NCI-H446 treated with DMSO at 0.1 percent for 48 hours (cell line): Measurements from ENCODE around the gene PACC1.

Source experiments
- DNase-seq: peaks from one replicate; lab custom pipeline; 2025; lab: John Stamatoyannopoulos, UW

PACC1 gene

DNA sequence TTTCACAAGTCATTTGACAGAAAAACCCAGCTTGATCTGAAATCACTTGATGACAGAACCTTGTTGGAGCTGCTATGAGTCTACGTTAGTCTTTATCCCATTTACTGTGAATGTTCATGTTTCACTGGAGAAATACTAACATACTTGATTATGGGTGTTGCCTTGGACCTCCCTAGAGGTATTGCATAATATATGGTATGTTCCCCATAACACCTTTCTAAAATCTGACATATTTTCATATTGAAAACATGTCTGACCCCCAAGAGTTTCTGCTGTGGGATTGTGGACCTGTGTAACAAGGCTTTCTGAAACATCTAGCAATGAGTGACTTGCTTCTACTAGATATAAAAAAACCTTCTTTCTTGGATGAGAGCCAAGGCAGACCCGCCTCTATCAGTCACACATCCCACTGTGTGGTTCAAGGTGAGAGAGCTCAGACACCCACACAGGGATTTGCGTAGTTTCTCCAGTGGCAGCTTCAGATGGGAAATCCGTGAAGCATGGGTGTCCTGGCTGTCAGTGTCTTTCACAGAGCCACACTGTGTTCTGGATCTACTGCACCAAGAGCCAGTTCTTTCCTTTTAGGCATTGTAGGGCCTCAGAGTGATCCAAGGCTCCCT is 22.6 kb upstream of the PACC1 start:
- DNase-seq, result no peak

DNA sequence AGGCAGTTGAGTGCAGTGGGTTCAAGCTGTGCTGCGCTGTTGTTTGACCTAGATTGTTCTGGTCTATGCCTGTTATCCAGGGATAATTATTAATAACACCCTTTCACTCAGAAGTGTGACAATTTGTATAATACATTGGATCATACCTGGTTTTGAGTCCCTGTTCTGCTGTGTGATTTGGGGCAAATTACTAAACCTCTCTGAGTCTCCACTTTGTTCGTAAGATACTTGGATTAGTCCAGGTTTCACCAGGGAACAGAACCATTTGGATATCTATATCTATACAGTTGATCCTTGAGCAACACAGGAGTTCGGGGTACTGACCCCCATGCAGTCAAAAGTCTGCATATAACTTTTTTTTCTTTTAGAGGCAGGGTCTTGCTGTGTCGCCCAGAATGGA is 20.3 kb upstream of the PACC1 start:
- no peak for DNase-seq

DNA sequence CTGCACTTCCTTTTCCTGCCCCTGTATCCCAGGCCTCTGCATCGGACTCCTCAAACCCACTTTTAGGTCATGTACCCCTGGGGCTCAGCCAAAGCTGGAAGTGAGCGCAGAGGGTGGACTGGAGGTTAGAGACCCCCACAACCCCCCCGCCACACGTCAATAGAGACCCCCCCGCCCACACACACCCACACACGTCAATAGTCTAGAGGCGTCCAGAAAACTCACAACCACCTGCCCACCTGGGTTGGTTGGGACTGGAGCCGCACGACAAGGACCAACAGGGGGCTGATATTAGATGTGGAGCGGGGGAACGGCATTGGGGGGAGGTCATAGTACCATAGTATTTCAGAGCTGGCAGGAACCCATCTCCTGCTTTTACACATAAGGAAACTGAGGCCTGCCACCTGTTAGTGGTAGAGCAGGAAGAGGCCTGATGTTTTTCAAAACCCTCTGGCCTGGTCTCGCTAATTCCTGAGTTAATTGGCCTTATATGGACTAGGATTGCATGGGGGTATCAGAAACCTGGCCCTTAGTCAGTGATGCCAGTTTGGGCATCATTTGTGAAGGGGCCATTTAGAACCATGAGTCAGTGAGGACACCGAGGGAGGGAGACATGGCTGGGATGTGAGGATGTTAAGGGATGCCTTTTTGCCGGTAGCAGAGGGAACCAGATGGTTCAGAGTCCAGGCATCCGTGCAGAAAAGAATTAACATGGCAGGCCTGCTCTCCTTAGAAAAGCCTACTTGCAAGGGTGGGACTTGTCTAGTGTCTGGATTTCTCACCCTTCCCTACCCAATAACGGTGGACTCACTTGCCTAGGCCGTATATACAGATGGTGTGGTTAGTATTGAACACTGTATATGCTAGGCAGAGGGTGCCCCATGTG is 19.1 kb upstream of the PACC1 start:
- peak; percentile 17 for DNase-seq

DNA sequence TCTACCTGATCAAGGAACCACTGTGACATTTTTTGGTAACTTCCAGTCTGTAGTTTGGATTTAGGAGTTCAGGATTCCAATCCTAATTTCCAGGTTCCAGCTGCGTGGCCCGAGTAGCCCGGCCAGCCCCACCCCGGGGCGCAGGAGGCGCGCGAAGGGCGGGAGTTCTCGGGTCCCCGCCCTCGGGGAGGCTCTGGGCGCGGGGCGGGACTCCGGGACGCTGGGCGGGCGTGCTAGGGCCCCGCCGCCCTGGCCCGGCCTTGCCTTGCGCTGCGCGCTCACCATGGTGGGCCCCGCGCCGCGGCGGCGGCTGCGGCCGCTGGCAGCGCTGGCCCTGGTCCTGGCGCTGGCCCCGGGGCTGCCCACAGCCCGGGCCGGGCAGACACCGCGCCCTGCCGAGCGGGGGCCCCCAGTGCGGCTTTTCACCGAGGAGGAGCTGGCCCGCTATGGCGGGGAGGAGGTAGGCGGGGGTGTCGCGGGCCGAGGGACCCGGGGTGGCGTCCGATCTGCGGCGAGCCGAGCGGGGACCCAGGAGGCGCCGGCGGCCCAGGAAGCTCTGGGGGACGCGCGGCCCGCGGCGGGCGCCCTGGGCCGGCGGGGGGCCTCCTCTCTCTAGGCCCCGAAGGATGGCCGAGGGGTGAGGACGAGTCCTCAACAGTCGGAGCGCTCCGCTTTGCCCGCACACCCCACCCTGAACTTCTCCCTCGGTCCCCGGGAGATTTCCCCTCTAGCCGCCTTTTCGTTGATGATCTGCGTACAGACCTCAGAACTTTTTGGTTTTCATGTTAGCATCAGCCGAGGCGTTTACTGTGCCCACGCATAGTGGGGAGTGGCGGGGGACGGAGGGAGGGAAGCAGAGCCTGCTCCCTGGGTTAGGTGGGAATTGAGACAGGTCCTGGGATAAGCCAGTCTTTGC is 18.2 kb upstream of the PACC1 start, which contains the start of gene NENF:
Gene NENF (plus strand): TSS at position 260 of the 916 bp plus-strand sequence. CDS start 24 bp downstream, at position 284.
- peak; percentile 51 for DNase-seq

GRCh38 chr1:212432272-212432660 is 17.6 kb upstream of the PACC1 start:
- DNase-seq, result no peak

GRCh38 chr1:212431644-212432043 is 17.0 kb upstream of the PACC1 start:
- no peak for DNase-seq

GRCh38 chr1:212430955-212431394 is 16.3 kb upstream of the PACC1 start:
- no peak for DNase-seq

DNA sequence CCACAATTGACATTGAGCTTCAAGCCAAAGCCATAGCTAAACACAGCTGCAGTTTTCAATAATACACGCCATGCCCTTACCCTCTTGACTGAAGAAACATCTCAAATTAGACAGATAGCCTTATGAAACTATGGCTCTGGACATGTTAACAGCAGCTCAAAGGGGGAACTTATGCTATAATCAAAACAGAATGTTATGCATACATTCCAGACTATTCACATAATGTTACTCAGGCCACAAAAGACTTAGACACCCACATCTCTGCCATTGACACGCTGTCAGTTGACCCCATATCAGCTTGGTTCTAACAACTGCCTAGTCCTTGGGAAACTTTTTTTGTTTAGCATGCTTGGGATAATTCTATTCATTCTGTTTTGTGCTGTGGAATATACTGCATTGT is 15.7 kb upstream of the PACC1 start:
- DNase-seq, result no peak

DNA sequence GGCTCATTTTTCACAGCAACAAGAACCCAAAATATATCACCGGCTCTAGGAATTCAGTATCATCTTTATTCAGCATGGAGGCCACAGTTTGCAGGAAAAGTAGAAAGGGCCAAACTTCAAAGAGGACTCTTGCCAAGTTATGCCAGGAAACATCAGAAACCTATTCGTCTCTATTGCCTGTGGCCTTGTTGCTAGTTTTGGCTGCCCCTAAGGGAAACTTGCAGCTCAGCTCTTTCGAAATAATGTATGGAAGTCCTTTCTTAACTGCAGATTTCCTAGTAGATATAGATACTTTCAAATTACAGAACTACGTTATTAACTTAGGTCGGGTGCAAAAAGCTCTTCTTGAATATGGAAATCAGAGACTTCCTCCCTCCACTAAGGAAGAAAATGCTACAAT is 13.8 kb upstream of the PACC1 start:
- no peak for DNase-seq

GRCh38 chr1:212423879-212424278 is 9.2 kb upstream of the PACC1 start:
- DNase-seq, result no peak

GRCh38 chr1:212421165-212421564 is 6.5 kb upstream of the PACC1 start:
- no peak for DNase-seq

DNA sequence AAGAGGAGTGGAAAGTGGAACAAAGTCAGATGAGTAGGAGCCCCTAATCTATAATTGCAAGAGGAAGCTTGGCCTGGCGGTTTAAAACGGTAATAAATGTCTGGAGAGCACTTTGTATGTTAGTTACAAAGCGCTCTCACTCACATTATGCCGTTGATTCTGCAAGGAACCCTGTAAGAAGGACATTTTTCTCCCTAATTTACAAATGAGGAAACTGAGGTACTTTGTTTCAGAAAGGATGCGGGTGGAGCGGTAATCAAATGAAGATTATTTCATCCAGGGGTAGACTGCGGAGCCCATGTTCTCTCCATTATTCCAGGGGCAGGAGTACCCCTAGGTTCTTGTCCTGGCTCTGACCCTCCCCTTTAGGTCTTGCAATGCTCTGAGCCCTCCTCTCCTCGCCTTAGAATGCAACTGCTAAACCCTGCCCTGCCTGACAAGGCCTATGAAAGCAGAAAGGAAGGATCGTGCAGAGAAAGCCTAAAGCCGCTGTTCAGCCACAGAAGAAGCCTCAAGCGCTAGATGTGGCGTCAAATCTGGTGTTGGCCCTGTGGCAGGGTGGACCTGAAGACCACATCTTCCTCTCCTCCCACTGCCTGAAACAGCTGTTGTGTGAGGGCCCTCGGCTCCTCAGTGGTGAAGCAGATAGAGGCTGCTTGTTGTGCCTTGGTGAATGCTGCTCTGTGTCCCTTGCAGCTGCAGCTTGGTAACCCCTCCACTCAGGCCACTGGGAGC is 588 bp upstream of the PACC1 start:
- DNase-seq, result no peak

- no peak for DNase-seq
Observed at GRCh38 chr1:212413902-212414327, 771 bp downstream of the PACC1 start.

DNA sequence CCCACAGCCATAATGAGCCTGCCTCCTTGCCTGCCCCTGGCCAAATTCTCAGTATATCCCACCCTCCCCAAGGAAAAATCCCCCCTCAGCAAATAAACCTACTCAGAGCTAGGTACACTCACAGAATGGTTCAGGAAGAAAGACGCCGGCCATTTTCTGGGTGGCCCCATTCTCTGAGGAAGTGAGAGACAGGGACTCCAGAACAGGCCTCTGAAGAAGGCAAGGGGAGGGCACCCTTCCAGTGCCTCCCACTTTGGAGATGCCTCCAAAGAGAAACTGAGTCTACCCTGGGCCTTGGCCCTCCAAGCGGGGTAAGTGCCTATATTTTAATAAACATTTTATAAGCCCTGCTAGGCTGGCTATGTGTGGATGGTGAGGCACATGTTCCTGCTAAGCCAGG is 2.3 kb downstream of the PACC1 start:
- no peak for DNase-seq

DNA sequence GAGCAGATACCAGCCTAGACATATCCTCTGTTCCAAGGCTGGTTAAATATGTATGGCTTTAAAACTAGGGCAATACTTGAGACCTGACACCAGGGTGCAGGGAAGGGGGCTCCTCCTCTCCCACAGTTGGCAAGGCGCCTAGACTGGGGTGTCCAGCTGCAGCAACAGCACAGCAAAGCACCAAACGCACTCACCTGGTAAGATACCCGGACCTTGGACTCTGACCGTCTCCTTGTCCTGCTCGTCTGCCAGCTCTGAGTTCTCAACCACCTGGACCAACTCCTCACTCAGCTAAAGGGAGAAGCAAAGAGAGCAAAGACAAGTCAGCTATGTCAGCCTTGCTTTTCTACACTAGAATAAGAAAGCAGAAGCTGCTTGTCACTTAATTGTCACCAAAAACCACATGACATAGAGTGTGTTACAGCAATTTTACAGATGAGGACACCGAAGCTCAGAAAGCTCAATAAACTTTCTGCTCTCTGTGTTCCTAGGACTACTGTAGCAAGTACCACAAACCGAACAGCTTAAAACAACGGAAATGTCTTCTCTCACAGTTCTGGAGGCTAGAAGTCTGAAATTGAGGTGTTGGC is 4.4 kb downstream of the PACC1 start:
- DNase-seq, result no peak

DNA sequence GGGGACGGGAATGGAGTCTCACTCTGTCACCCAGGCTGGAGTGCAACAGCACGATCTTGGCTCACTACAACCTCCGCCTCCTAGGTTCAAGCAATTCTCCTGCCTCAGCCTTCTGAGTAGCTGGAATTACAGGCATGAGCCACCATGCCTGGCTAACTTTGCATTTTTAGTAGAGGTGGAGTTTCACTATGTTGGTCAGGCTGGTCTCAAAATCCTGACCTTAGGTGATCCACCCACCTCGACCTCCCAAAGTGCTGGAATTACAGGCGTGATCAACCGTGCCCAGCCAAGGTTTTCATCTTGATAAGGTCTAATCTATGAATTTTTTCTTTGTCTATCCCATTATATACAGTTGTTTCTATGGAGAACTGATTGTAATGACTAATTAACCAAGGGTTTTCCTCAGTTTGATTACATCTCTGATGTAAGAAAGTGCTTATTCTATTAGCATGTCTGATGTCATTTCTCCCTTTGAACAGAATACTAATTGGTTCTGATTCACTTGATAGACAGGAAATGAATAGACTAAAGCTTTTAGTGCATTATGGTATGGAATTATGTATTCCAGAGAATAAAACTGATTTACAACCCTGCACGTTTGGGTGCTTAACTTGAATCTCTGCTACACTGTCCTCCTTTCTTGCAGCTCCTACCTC is 11.9 kb downstream of the PACC1 start:
- no peak for DNase-seq

DNA sequence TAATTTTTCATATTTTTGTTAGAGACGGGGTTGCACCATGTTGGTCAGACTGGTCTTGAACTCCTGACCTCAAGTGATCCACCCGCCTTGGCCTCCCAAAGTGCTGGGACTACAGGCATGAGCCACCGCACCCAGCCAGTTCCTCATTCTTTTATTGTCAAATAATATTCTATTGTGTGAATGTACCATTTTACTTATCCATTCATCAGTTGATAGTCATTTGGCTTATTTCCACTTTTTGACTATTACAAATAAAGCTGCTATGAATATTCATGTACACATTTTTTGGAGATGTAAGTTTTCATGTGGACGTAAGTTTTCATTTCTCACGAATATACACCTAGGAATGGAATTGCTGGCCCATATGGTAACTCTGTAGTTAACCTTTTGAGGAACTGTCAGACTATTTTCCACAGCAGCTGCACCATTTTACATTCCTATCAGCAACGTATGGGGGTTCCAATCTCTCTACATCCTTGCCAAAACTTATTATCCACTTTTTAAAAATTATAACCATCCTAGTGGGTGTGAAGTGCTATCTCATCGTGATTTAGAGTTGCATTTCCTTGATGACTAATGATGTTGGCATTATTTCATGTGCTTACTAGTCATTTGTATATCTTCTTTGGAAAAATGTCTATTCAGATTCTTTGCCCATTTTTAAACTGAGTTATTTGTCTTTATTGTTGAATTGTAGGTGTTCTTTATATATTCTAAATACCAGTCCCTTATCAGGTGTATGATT is 12.7 kb downstream of the PACC1 start:
- no peak for DNase-seq

- DNase-seq, result no peak
Observed at GRCh38 chr1:212401042-212401441, 13.6 kb downstream of the PACC1 start.

- DNase-seq, result no peak
Observed at GRCh38 chr1:212397171-212397570, 17.5 kb downstream of the PACC1 start.

- no peak for DNase-seq
Observed at GRCh38 chr1:212396638-212397037, 18.0 kb downstream of the PACC1 start.
